Measurements from ENCODE around the gene FARS2. TPM values are rescaled to one million over a fixed set of nuclear protein-coding genes. Genes with fewer than 3 reads are reported as not detected.

The FARS2 gene
- total and polyA plus RNA-seq, 4 donors = 9.2 to 31.4 (median 19.4) TPM

DNA sequence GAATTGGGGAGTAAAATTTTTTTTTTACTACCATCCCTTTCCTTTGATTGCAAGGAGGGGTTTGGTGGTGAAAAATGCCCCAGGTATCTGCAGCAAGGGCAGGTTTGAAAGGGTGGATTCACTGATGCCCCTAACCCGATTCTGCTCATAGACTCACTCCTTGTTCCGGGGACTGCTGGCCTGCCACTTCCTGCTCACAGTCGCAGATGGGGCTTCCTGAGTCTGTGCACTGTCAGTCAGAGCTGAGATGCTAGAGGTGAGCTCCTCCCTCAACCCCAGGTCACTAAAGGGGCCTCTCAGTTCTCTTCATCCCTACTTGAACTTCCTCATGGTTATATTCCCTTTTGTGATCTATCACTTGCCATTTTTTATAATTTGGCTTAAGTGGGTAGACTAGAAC is 357.9 kb downstream of the FARS2 start:
- TF ChIP-seq, protein P1, sequence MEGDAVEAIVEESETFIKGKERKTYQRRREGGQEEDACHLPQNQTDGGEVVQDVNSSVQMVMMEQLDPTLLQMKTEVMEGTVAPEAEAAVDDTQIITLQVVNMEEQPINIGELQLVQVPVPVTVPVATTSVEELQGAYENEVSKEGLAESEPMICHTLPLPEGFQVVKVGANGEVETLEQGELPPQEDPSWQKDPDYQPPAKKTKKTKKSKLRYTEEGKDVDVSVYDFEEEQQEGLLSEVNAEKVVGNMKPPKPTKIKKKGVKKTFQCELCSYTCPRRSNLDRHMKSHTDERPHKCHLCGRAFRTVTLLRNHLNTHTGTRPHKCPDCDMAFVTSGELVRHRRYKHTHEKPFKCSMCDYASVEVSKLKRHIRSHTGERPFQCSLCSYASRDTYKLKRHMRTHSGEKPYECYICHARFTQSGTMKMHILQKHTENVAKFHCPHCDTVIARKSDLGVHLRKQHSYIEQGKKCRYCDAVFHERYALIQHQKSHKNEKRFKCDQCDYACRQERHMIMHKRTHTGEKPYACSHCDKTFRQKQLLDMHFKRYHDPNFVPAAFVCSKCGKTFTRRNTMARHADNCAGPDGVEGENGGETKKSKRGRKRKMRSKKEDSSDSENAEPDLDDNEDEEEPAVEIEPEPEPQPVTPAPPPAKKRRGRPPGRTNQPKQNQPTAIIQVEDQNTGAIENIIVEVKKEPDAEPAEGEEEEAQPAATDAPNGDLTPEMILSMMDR (IDR thresholded peaks at IDR 0.05; ENCODE audit: control extremely low read depth, extremely low read depth) = no peak
- no peak for DNase-seq
- Histone ChIP-seq H3K27me3 (ENCODE audit: control insufficient read depth in 3 of 3, insufficient read depth in 3 of 3, low read length in 2 of 3) (no peaks in the 10 kb centered on the region), H3K9ac (ENCODE audit: insufficient read depth in 1 of 2, low read length in 2 of 2) (no peak overlapping the region), H3K4me1 (ENCODE audit: control insufficient read depth in 5 of 5, insufficient read depth in 5 of 5, low read length in 5 of 5) (peaks cover 0 to 14% (median 0%) of the 10 kb centered on the region in 5 donors), H3K36me3 (ENCODE audit: control insufficient read depth in 4 of 4, insufficient read depth in 4 of 4, low read length in 4 of 4) (peaks cover 0 to 1% (median 0%) of the 10 kb centered on the region in 4 donors), H3K9me3 (ENCODE audit: control insufficient read depth in 4 of 4, insufficient read depth in 3 of 4, low read length in 3 of 4) (no peaks in the 10 kb centered on the region), H3K27ac (ENCODE audit: low read depth in 1 of 2, low read length in 1 of 2) (no peak overlapping the region), H3K4me3 (no peak overlapping the region)
- 45 to 67% methylated on average over 3 of the region's 3 CpGs for WGBS, 2 donors
- ATAC-seq (ENCODE audit: insufficient read depth, low FRiP score) = no peak

GRCh38 chr6:5622276-5623005 is 361.1 kb downstream of the FARS2 start:
- Histone ChIP-seq H3K27ac (ENCODE audit: low read depth in 1 of 2, low read length in 1 of 2) (no peak overlapping the region), H3K9me3 (ENCODE audit: control insufficient read depth in 4 of 4, insufficient read depth in 3 of 4, low read length in 3 of 4) (no peaks in the 10 kb centered on the region), H3K4me3 (no peak overlapping the region), H3K27me3 (ENCODE audit: control insufficient read depth in 3 of 3, insufficient read depth in 3 of 3, low read length in 2 of 3) (no peaks in the 10 kb centered on the region), H3K4me1 (ENCODE audit: control insufficient read depth in 5 of 5, insufficient read depth in 5 of 5, low read length in 5 of 5) (peaks cover 0 to 7% (median 0%) of the 10 kb centered on the region in 5 donors), H3K36me3 (ENCODE audit: control insufficient read depth in 4 of 4, insufficient read depth in 4 of 4, low read length in 4 of 4) (peaks cover 0 to 1% (median 0%) of the 10 kb centered on the region in 4 donors), H3K9ac (ENCODE audit: insufficient read depth in 1 of 2, low read length in 2 of 2) (no peak overlapping the region)
- DNase-seq (no peak), ATAC-seq (ENCODE audit: insufficient read depth, low FRiP score) (no peak)
- WGBS, 2 donors = 81 to 82% methylated on average over 10 of the region's 10 CpGs
- TF ChIP-seq, protein P1 (IDR thresholded peaks at IDR 0.05; ENCODE audit: control extremely low read depth, extremely low read depth) = no peak

GRCh38 chr6:5623769-5624168 is 362.5 kb downstream of the FARS2 start:
- ATAC-seq (ENCODE audit: insufficient read depth, low FRiP score) (no peak), DNase-seq (no peak)
- H3K9me3 ChIP-seq (ENCODE audit: control insufficient read depth in 4 of 4, insufficient read depth in 3 of 4, low read length in 3 of 4) = no peaks in the 10 kb centered on the region
- peaks cover 0 to 6% (median 0%) of the 10 kb centered on the region in 4 donors for H3K36me3 ChIP-seq (ENCODE audit: control insufficient read depth in 4 of 4, insufficient read depth in 4 of 4, low read length in 4 of 4)
- H3K4me1 ChIP-seq (ENCODE audit: control insufficient read depth in 5 of 5, insufficient read depth in 5 of 5, low read length in 5 of 5) = no peaks in the 10 kb centered on the region
- no peak overlapping the region for H3K27ac ChIP-seq (ENCODE audit: low read depth in 1 of 2, low read length in 1 of 2)
- no peaks in the 10 kb centered on the region for H3K27me3 ChIP-seq (ENCODE audit: control insufficient read depth in 3 of 3, insufficient read depth in 3 of 3, low read length in 2 of 3)
- WGBS, 2 donors = 76 to 95% methylated on average over 2 of the region's 2 CpGs
- TF ChIP-seq, protein P1 (IDR thresholded peaks at IDR 0.05; ENCODE audit: control extremely low read depth, extremely low read depth) = no peak
- H3K9ac ChIP-seq (ENCODE audit: insufficient read depth in 1 of 2, low read length in 2 of 2) = no peak overlapping the region
- no peak overlapping the region for H3K4me3 ChIP-seq
